H1 (cell line): Measurements from ENCODE around the gene TSPAN4.

Source experiments
- GABPA ChIP-seq: IDR thresholded peaks from 2 replicates; pipeline ENCODE4 v1.6.1; 2011; ENCODE audit warnings: mild to moderate bottlenecking, low read length, moderate library complexity, borderline replicate concordance; ENCODE audit not compliant: insufficient read depth
- HDAC6 ChIP-seq: IDR thresholded peaks from one replicate; pipeline ENCODE4 v1.7.1; 2012; ENCODE audit warnings: low read depth, mild to moderate bottlenecking, inconsistent platforms, low read length, moderate library complexity
- JUND ChIP-seq: IDR thresholded peaks from 2 replicates; pipeline ENCODE4 v1.6.1; 2011; ENCODE audit warnings: mild to moderate bottlenecking, improper control_type of control experiment, low read length
- POLR2A ChIP-seq, 2 experiments: IDR thresholded peaks; 1 replicate in 1 of 2; 2 replicates in 1 of 2; pipeline ENCODE4 v1.6.1; 2011; ENCODE audit warnings: low read depth in 2 of 2, low read length in 2 of 2, mild to moderate bottlenecking in 2 of 2; ENCODE audit errors: control extremely low read depth in 1 of 2
- POLR2AphosphoS5 ChIP-seq: IDR thresholded peaks from 2 replicates; pipeline ENCODE4 v1.6.1; 2011; ENCODE audit warnings: low read depth, low read length
- RFX5 ChIP-seq: IDR thresholded peaks from 2 replicates; pipeline ENCODE4 v1.6.1; 2011; ENCODE audit warnings: low read depth, low read length, improper control_type of control experiment, borderline replicate concordance
- SIN3A ChIP-seq, 2 experiments: IDR thresholded peaks in 1 of 2; conservative IDR thresholded peaks in 1 of 2; 2 replicates each; pipeline ENCODE4 v1.6.1; 2011 to 2012; ENCODE audit warnings: low read length in 2 of 2, improper control_type of control experiment in 1 of 2, low read depth in 1 of 2, mild to moderate bottlenecking in 1 of 2
- SP4 ChIP-seq: IDR thresholded peaks from 2 replicates; pipeline ENCODE4 v1.6.1; 2012; ENCODE audit warnings: low read length, inconsistent platforms
- TCF12 ChIP-seq: IDR thresholded peaks from 2 replicates; pipeline ENCODE4 v1.6.1; 2011; ENCODE audit warnings: low read depth, mild to moderate bottlenecking, low read length
- TF ChIP-seq, protein P1 (sequence below), 3 experiments: IDR thresholded peaks; 1 replicate in 2 of 3; 2 replicates in 1 of 3; pipeline versions ENCODE4 v1.5.1 to v1.6.1; 2011; ENCODE audit warnings: low read length in 3 of 3, mild to moderate bottlenecking in 3 of 3, inconsistent platforms in 2 of 3, low read depth in 1 of 3, moderate library complexity in 1 of 3; ENCODE audit not compliant: insufficient read depth in 1 of 3; ENCODE audit errors: control extremely low read depth in 1 of 3

DNA sequence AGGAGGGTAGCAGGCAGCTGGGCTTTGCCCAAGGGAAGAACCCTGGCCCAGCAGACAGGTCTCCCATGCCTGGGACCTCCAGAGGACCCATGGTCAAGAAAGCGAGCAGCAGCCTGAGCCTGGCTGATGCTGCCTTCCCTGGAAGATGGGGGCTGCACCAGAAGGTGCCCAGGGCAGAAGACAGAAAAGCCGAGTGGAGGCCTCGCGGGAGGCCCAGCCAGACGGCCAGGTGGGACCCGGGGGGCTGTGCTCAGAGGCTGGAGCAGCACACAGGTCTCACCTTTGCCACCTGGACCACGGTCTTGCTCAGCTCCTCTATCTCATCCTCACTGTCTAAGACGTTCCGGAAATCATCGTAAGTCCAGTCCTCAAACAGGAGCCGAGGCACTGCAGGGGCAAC is 57.1 kb downstream of the TSPAN4 start:
- TF ChIP-seq, protein P1, sequence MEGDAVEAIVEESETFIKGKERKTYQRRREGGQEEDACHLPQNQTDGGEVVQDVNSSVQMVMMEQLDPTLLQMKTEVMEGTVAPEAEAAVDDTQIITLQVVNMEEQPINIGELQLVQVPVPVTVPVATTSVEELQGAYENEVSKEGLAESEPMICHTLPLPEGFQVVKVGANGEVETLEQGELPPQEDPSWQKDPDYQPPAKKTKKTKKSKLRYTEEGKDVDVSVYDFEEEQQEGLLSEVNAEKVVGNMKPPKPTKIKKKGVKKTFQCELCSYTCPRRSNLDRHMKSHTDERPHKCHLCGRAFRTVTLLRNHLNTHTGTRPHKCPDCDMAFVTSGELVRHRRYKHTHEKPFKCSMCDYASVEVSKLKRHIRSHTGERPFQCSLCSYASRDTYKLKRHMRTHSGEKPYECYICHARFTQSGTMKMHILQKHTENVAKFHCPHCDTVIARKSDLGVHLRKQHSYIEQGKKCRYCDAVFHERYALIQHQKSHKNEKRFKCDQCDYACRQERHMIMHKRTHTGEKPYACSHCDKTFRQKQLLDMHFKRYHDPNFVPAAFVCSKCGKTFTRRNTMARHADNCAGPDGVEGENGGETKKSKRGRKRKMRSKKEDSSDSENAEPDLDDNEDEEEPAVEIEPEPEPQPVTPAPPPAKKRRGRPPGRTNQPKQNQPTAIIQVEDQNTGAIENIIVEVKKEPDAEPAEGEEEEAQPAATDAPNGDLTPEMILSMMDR (IDR thresholded peaks at IDR 0.05; ENCODE audit: control extremely low read depth in 1 of 3, insufficient read depth in 1 of 3, low read depth in 1 of 3, low read length in 3 of 3) = no peak
- TF ChIP-seq POLR2A (IDR thresholded peaks at IDR 0.05; ENCODE audit: control extremely low read depth in 1 of 2, low read depth in 2 of 2, low read length in 2 of 2) (no peak), POLR2AphosphoS5 (no peak), TCF12 (no peak), GABPA (no peak), HDAC6 (no peak), SIN3A (conservative IDR thresholded peaks at IDR 0.05 in 1 of 2, IDR thresholded peaks at IDR 0.05 in 1 of 2; ENCODE audit: low read depth in 1 of 2, low read length in 2 of 2) (no peak), RFX5 (no peak), SP4 (no peak), JUND (no peak)
